HepG2 (cell line): ENCODE data around the gene TEAD1. TPM values are rescaled to one million over a fixed set of nuclear protein-coding genes. Genes with fewer than 3 reads are reported as not detected.

Source experiments
- ATAC-seq: fragments of 200-7000 bp; cut with Tn5 transposase; 3 replicates; pipeline ENCODE4 v1.9.1; 2020; ENCODE audit warnings: mild to moderate bottlenecking, moderate library complexity
- BruUV-seq: library from RNA; stranded (reverse); fragments of 400-500 nt; replicated peaks from 2 replicates; lab custom pipeline; 2021; lab: Mats Ljungman, UMichigan
- CTCF ChIA-PET: fragments of 300-600 bp; formaldehyde crosslinking; extraction: SDS; loops from one replicate; lab custom pipeline; 2021; ENCODE audit warnings: low total read pairs, inconsistent platforms, low intra/inter-chr PET ratio; lab: Yijun Ruan, JAX
- POLR2A ChIA-PET: fragments of 350-600 bp; sonication (Branson Sonifier 250); formaldehyde crosslinking; loops from one replicate; lab custom pipeline; 2020; ENCODE audit warnings: antibody characterized with exemption, inconsistent platforms; lab: Yijun Ruan, JAX
- DNase-seq: peaks from one replicate; pipeline ENCODE4 v3.0.0-alpha.2; 2015; ENCODE audit warnings: low spot score
- FAIRE-seq: peaks from 3 replicates; lab custom pipeline; 2011; peaks lifted over from hg19 to GRCh38; lab: Jason Lieb, UNC
- H2AFZ ChIP-seq: one replicate; pipeline ENCODE4 v1.6.1; 2011; ENCODE audit warnings: low read length, inconsistent platforms
- H3K27ac ChIP-seq: fragments of 300-600 bp; 3 replicates; pipeline ENCODE4 v1.8.0; 2011; ENCODE audit warnings: mixed run types, mild to moderate bottlenecking, mixed read lengths, low read length, inconsistent platforms; ENCODE audit not compliant: insufficient read depth; ENCODE audit errors: extremely low read length
- H3K27me3 ChIP-seq, 2 experiments: fragments of 200-600 bp in 1 of 2; 2 replicates in 1 of 2; 3 replicates in 1 of 2; pipeline versions ENCODE4 v1.6.0 to v1.8.0; 2011; ENCODE audit warnings: low read length in 2 of 2, mild to moderate bottlenecking in 2 of 2, moderate library complexity in 2 of 2, inconsistent platforms in 1 of 2; ENCODE audit not compliant: insufficient read depth in 2 of 2, control insufficient read depth in 1 of 2
- H3K36me3 ChIP-seq, 2 experiments: fragments of 200-600 bp in 1 of 2; replicated peaks in 1 of 2; 2 replicates in 1 of 2; 3 replicates in 1 of 2; pipeline versions ENCODE4 v1.5.1 to v1.8.0; 2011; ENCODE audit warnings: low read length in 2 of 2, inconsistent platforms in 1 of 2; ENCODE audit not compliant: insufficient read depth in 2 of 2, control insufficient read depth in 1 of 2
- H3K4me1 ChIP-seq: 2 replicates; pipeline ENCODE4 v1.5.1; 2012; ENCODE audit warnings: low read length, inconsistent platforms; ENCODE audit not compliant: insufficient read depth
- H3K4me2 ChIP-seq: 2 replicates; pipeline ENCODE4 v1.6.0; 2011; ENCODE audit warnings: low read depth, low read length, inconsistent platforms
- H3K4me3 ChIP-seq, 3 experiments: fragments of 200-600 bp in 1 of 3; sonication (generic), shearing (Covaris generic) in 1 of 3; replicated peaks in 1 of 3; 2 replicates each; pipeline ENCODE4 v1.5.1; 2011 to 2016; ENCODE audit warnings: low read length in 3 of 3, inconsistent platforms in 2 of 3, low read depth in 2 of 3, mild to moderate bottlenecking in 2 of 3, control low read depth in 1 of 3, mixed read lengths in 1 of 3; ENCODE audit not compliant: insufficient read depth in 1 of 3
- H3K79me2 ChIP-seq: one replicate; pipeline ENCODE4 v1.6.1; 2011; ENCODE audit warnings: low read length, inconsistent platforms; ENCODE audit not compliant: insufficient read depth
- H3K9ac ChIP-seq: 2 replicates; pipeline ENCODE4 v1.6.0; 2011; ENCODE audit warnings: mild to moderate bottlenecking, low read depth, low read length, inconsistent platforms; ENCODE audit not compliant: insufficient read depth
- H3K9me3 ChIP-seq: 2 replicates; pipeline ENCODE4 v1.5.1; 2012; ENCODE audit warnings: mild to moderate bottlenecking, low read length
- H4K20me1 ChIP-seq: 2 replicates; pipeline ENCODE4 v1.6.0; 2011; ENCODE audit warnings: inconsistent platforms, mild to moderate bottlenecking, low read length, moderate library complexity; ENCODE audit not compliant: insufficient read depth
- BORCS8-MEF2B ChIP-seq: sonication (generic); formaldehyde crosslinking; IDR thresholded peaks from 2 replicates; pipeline ENCODE4 v1.8.0; 2022; ENCODE audit warnings: mild to moderate bottlenecking, missing genetic modification reagents
- GLI4 ChIP-seq: sonication (generic); formaldehyde crosslinking; IDR thresholded peaks from 2 replicates; pipeline ENCODE4 v1.5.1; 2020; ENCODE audit warnings: missing genetic modification reagents, mild to moderate bottlenecking, moderate library complexity, borderline replicate concordance
- GTF3A ChIP-seq: sonication (generic); formaldehyde crosslinking; conservative IDR thresholded peaks from 2 replicates; pipeline ENCODE4 v1.4.0; 2020; ENCODE audit warnings: mild to moderate bottlenecking, missing genetic modification reagents
- KDM3A ChIP-seq: IDR thresholded peaks from 2 replicates; pipeline ENCODE4 v1.6.1; 2018; ENCODE audit warnings: low read depth, missing compliant biosample characterization
- NBN ChIP-seq: fragments of 450-650 bp; conservative IDR thresholded peaks from 2 replicates; pipeline ENCODE4 v1.6.1; 2017
- ZBTB3 ChIP-seq: sonication (generic); formaldehyde crosslinking; IDR thresholded peaks from 2 replicates; pipeline ENCODE4 v1.4.0; 2020; ENCODE audit warnings: low read depth, mild to moderate bottlenecking, moderate library complexity, missing genetic modification reagents, borderline replicate concordance
- ZNF205 ChIP-seq: IDR thresholded peaks from 2 replicates; pipeline ENCODE4 v1.6.1; 2018; ENCODE audit warnings: missing biosample characterization, missing genetic modification reagents
- ZNF333 ChIP-seq: sonication (generic); formaldehyde crosslinking; IDR thresholded peaks from 2 replicates; pipeline ENCODE4 v1.4.0; 2020; ENCODE audit warnings: mild to moderate bottlenecking, missing genetic modification reagents, borderline replicate concordance
- ZNF570 ChIP-seq: sonication (generic); formaldehyde crosslinking; IDR thresholded peaks from 2 replicates; pipeline ENCODE4 v1.4.0; 2020; ENCODE audit warnings: mild to moderate bottlenecking, missing genetic modification reagents, borderline replicate concordance
- ZNF629 ChIP-seq: sonication (generic); formaldehyde crosslinking; conservative IDR thresholded peaks from 2 replicates; pipeline ENCODE4 v1.5.0; 2020; ENCODE audit warnings: missing genetic modification reagents
- ZNF891 ChIP-seq: sonication (generic); formaldehyde crosslinking; IDR thresholded peaks from 2 replicates; pipeline ENCODE4 v1.5.0; 2020; ENCODE audit warnings: mild to moderate bottlenecking, missing genetic modification reagents
- WGBS: methylation state at CpG from one replicate; pipeline ENCODE4 v1.1.6; 2017; ENCODE audit warnings: low lambda C conversion rate; 5-methylcytosine and 5-hydroxymethylcytosine counted together
- in situ Hi-C: cut with HindIII; loops from 2 replicates; pipeline ENCODE4 v1.10.0; 2017; ENCODE audit warnings: low pct_unique_long_range_greater_than_20kb; ENCODE audit not compliant: extremely low pct_ligation_motif_present
- intact Hi-C: fragments of 100-400 bp; cut with micrococcal nuclease; formaldehyde crosslinking; loops from one replicate; pipeline ENCODE4 v1.10.0; 2022; ENCODE audit not compliant: unreplicated experiment
- polyA plus RNA-seq, 8 experiments: library from polyadenylated mRNA; depleted of rRNA in 3 of 8; stranded (reverse) in 7 of 8; unstranded in 1 of 8; fragments of >200 nt; fragmentation: Illumina TruSeq in 4 of 8; extraction: Trizol in 4 of 8; gene quantifications; 2 replicates each; pipeline versions ENCODE4 v1.2.1 to v1.2.3, GENCODE V29; 2011 to 2016; ENCODE audit warnings: low read depth in 4 of 8, missing spikeins in 1 of 8, mixed read lengths in 1 of 8; ENCODE audit not compliant: insufficient read depth in 1 of 8
- total RNA-seq, 5 experiments: library from RNA; depleted of rRNA; stranded (reverse); fragments of >200 nt; fragmentation: Illumina TruSeq; extraction: Trizol; gene quantifications; 2 replicates each; pipeline ENCODE4 v1.2.3, GENCODE V29; 2016; ENCODE audit warnings: low read depth in 1 of 5
- TF ChIP-seq, protein P1 (sequence below), 2 experiments: IDR thresholded peaks; 2 replicates each; pipeline ENCODE4 v1.6.1; 2011 to 2012; ENCODE audit warnings: low read length in 2 of 2, borderline replicate concordance in 1 of 2, low read depth in 1 of 2, mild to moderate bottlenecking in 1 of 2, moderate library complexity in 1 of 2
- TF ChIP-seq, protein P2 (sequence below): sonication (generic); formaldehyde crosslinking; conservative IDR thresholded peaks from 2 replicates; pipeline ENCODE4 v1.5.0; 2020; ENCODE audit warnings: missing genetic modification reagents

The TEAD1 gene
- total and polyA plus RNA-seq, 2 of the 13 experiments (the other 11 are each of a cell fraction or from before 2014, with no cell fraction given): 20.1 to 30.5 TPM

DNA sequence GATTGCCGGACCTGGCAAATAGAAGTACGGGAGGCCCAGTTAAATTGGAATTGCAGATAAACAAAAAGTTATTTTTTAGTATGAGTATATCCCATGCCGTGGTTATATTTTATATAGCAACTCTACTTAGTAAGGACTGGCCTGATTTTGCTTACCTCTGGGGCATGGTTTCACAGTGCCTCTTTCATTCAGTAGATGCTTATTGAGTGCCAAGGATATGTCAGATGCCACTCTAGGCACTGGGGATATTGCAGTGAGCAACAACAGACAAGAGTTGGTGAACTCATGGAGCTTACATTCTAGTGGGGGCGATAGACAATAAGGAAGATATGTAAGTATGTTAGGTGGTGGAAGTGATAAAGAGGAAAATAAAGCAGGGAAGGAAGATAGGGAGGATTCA is 112.2 kb downstream of the TEAD1 start:
- H2AFZ ChIP-seq: no peak overlapping the region
- H3K4me3 ChIP-seq: no peak overlapping the region
- no peak overlapping the region for H3K9ac ChIP-seq
- no peaks in the 10 kb centered on the region for H3K27me3 ChIP-seq
- in situ Hi-C loops (no loop called here), intact Hi-C loops (no loop called here)
- H4K20me1 ChIP-seq: no peaks in the 10 kb centered on the region
- peaks cover 7% of the 10 kb centered on the region for H3K79me2 ChIP-seq
- ATAC-seq: no peak
- POLR2A ChIA-PET: no interaction called here
- no TSS peak for BruUV-seq
- H3K9me3 ChIP-seq: no peaks in the 10 kb centered on the region
- H3K4me1 ChIP-seq: no peaks in the 10 kb centered on the region
- peaks cover 0 to 2% of the 10 kb centered on the region in 2 experiments; a peak in 4 of 5 replicates for H3K36me3 ChIP-seq
- DNase-seq: no peak
- no peak overlapping the region for H3K27ac ChIP-seq
- 97% methylated on average over 4 of the region's 4 CpGs for WGBS
- CTCF ChIA-PET: no interaction called here
- no peak for FAIRE-seq
- H3K4me2 ChIP-seq: no peak overlapping the region
- TF ChIP-seq BORCS8-MEF2B (CRISPR knock-in tag) (no peak), NBN (no peak), ZNF333 (CRISPR knock-in tag) (no peak), ZBTB3 (CRISPR knock-in tag) (no peak), GTF3A (CRISPR knock-in tag) (no peak), ZNF570 (CRISPR knock-in tag) (no peak), ZNF891 (CRISPR knock-in tag) (no peak), ZNF629 (CRISPR knock-in tag) (no peak), GLI4 (no peak), KDM3A (CRISPR knock-in tag) (no peak), ZNF205 (CRISPR knock-in tag) (no peak)
- TF ChIP-seq, protein P1, sequence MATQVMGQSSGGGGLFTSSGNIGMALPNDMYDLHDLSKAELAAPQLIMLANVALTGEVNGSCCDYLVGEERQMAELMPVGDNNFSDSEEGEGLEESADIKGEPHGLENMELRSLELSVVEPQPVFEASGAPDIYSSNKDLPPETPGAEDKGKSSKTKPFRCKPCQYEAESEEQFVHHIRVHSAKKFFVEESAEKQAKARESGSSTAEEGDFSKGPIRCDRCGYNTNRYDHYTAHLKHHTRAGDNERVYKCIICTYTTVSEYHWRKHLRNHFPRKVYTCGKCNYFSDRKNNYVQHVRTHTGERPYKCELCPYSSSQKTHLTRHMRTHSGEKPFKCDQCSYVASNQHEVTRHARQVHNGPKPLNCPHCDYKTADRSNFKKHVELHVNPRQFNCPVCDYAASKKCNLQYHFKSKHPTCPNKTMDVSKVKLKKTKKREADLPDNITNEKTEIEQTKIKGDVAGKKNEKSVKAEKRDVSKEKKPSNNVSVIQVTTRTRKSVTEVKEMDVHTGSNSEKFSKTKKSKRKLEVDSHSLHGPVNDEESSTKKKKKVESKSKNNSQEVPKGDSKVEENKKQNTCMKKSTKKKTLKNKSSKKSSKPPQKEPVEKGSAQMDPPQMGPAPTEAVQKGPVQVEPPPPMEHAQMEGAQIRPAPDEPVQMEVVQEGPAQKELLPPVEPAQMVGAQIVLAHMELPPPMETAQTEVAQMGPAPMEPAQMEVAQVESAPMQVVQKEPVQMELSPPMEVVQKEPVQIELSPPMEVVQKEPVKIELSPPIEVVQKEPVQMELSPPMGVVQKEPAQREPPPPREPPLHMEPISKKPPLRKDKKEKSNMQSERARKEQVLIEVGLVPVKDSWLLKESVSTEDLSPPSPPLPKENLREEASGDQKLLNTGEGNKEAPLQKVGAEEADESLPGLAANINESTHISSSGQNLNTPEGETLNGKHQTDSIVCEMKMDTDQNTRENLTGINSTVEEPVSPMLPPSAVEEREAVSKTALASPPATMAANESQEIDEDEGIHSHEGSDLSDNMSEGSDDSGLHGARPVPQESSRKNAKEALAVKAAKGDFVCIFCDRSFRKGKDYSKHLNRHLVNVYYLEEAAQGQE (IDR thresholded peaks at IDR 0.05; ENCODE audit: borderline replicate concordance in 1 of 2, low read depth in 1 of 2, low read length in 2 of 2): no peak
- TF ChIP-seq, protein P2, sequence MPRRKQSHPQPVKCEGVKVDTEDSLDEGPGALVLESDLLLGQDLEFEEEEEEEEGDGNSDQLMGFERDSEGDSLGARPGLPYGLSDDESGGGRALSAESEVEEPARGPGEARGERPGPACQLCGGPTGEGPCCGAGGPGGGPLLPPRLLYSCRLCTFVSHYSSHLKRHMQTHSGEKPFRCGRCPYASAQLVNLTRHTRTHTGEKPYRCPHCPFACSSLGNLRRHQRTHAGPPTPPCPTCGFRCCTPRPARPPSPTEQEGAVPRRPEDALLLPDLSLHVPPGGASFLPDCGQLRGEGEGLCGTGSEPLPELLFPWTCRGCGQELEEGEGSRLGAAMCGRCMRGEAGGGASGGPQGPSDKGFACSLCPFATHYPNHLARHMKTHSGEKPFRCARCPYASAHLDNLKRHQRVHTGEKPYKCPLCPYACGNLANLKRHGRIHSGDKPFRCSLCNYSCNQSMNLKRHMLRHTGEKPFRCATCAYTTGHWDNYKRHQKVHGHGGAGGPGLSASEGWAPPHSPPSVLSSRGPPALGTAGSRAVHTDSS (CRISPR knock-in tag): no peak
